ENCODE data around the gene TRAK1. TPM values are rescaled to one million over a fixed set of nuclear protein-coding genes. Genes with fewer than 3 reads are reported as not detected.

TRAK1 gene
- total RNA-seq, 1 donor from 2014 or later, result 53.8 TPM

DNA sequence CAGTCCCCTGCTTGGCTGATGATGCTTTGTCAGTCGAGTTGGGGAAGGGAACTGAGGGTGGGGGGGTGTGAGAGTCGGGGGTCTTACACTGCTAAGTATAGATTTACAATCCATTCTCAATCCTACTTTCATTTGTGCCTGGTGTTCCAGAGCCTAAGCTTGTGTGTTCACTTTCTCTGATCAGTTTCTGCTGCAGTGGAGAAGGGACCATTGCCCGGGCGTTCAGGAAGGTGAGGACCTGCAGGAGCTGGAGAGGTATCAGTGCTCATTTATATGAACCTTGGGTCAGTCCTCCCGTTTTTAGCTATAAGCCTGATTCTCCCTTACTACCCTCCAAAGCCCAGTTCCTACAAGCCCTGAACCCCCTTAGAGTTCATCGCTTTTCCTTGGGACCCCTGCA is 41.0 kb upstream of the TRAK1 start:
- no peak for TF ChIP-seq CTCF (IDR thresholded peaks at IDR 0.05; ENCODE audit: unreplicated experiment)
- no peaks in the 10 kb centered on the region for H3K9me3 Mint-ChIP-seq (ENCODE audit: low read depth)
- H3K4me3 Mint-ChIP-seq (ENCODE audit: low read depth), result no peak overlapping the region
- H3K36me3 Mint-ChIP-seq (ENCODE audit: insufficient read depth), result no peaks in the 10 kb centered on the region
- H3K27me3 Mint-ChIP-seq, result no peaks in the 10 kb centered on the region
- no peak overlapping the region for H3K27ac Mint-ChIP-seq
- peaks cover 27% of the 10 kb centered on the region for H3K4me1 Mint-ChIP-seq (ENCODE audit: low read depth)
- no peak for DNase-seq (ENCODE audit: low spot score, unreplicated experiment)

- peaks cover 24% of the 10 kb centered on the region for H3K4me1 Mint-ChIP-seq (ENCODE audit: low read depth)
- no peak overlapping the region for H3K27ac Mint-ChIP-seq
- no peaks in the 10 kb centered on the region for H3K27me3 Mint-ChIP-seq
- TF ChIP-seq CTCF (IDR thresholded peaks at IDR 0.05; ENCODE audit: unreplicated experiment), result no peak
- H3K9me3 Mint-ChIP-seq (ENCODE audit: low read depth), result no peaks in the 10 kb centered on the region
- DNase-seq (ENCODE audit: low spot score, unreplicated experiment), result no peak
- no peaks in the 10 kb centered on the region for H3K36me3 Mint-ChIP-seq (ENCODE audit: insufficient read depth)
- H3K4me3 Mint-ChIP-seq (ENCODE audit: low read depth), result no peak overlapping the region
Measured at GRCh38 chr3:42051384-42052131, 39.6 kb upstream of the TRAK1 start.

DNA sequence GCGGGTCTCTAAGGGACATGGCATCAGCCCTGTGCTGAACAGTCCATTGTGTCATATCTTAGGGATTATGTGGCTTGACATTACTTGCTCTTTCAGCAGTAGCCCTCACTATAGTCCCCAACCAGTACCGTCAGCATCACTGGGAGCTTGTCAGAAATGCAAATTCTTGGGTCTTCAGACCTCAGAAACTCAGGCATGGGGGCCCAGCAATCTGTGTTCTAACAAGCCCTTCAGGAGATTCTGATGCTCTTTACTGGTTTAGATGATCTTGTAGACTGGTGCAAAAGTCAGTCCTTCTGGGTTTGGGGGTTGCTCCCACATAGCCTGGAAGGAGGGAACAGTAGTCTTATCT is 39.0 kb upstream of the TRAK1 start:
- no peak for DNase-seq (ENCODE audit: low spot score, unreplicated experiment)
- Mint-ChIP-seq H3K27ac (peak overlapping the region; percentile 76), H3K4me3 (ENCODE audit: low read depth) (no peak overlapping the region), H3K4me1 (ENCODE audit: low read depth) (peaks cover 24% of the 10 kb centered on the region), H3K27me3 (no peaks in the 10 kb centered on the region), H3K9me3 (ENCODE audit: low read depth) (no peaks in the 10 kb centered on the region), H3K36me3 (ENCODE audit: insufficient read depth) (no peaks in the 10 kb centered on the region)
- no peak for TF ChIP-seq CTCF (IDR thresholded peaks at IDR 0.05; ENCODE audit: unreplicated experiment)

DNA sequence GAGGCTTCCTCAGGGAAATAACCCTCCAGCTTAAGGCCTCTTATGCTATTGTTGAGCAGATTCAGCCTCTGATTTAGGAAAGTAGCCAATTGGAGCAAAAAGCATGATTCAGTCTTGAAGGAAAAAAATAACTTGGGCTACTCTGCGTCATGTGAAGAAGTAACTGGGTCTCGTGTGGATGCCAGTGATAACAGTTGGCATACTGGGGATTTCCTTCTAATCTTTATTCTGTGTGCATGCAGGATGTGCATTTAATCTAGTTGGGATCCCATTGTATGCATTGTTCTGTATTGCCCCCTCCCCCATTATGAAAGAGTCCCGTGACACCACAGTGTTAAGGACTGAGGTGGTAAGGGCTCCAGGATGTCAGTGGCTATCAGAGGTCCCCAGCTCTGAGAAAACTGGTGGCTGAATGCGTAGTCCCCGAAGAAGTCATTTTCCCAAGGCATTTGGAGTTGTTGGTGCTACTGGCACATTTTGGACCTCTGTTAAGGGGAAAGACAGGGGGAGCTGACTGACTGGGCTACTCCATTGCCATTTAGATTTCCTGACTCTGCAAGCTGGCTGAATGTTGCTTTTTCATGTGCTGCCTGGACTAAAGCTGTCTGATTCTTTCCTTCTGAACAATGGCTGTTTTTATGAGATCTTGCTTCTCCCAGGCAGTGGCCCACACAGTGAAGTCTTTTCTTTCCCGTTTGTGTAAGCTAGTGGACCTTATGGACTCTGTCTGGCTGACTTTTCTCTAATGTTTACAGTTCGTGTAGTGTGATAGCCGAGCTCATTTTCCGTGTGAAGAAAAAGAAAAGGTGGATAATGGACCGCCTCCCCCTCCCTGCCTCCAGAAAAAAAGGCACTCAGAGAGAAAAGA is 38.4 kb upstream of the TRAK1 start:
- no peaks in the 10 kb centered on the region for H3K27me3 Mint-ChIP-seq
- peak overlapping the region; percentile 27 for H3K4me3 Mint-ChIP-seq (ENCODE audit: low read depth)
- H3K9me3 Mint-ChIP-seq (ENCODE audit: low read depth), result no peaks in the 10 kb centered on the region
- no peak for TF ChIP-seq CTCF (IDR thresholded peaks at IDR 0.05; ENCODE audit: unreplicated experiment)
- H3K27ac Mint-ChIP-seq, result peak overlapping the region; percentile 95
- no peaks in the 10 kb centered on the region for H3K36me3 Mint-ChIP-seq (ENCODE audit: insufficient read depth)
- DNase-seq (ENCODE audit: low spot score, unreplicated experiment), result no peak
- H3K4me1 Mint-ChIP-seq (ENCODE audit: low read depth), result peaks cover 29% of the 10 kb centered on the region

DNA sequence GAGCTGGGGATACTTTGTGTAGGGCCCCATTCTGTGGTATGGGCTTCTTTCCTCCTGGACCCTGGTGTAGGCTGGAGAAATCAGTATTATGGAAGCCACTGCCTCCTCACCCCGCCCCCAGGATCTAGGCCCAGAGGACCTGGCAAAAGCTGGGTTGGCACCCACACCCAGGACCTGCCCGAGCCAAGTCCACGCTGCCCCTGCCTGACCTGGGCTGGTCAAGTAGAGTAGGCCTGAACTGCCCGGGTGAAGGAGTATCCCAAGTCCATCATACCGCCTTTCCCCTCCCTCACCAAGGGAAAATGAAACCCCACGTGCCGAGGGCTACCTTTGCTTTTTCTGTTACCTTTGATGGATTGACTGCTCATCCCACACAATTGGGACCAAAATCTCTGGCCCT is 37.7 kb upstream of the TRAK1 start:
- no peak overlapping the region for H3K4me3 Mint-ChIP-seq (ENCODE audit: low read depth)
- TF ChIP-seq CTCF (IDR thresholded peaks at IDR 0.05; ENCODE audit: unreplicated experiment), result no peak

More for the DNA sequence above, 37.7 kb upstream of the TRAK1 start:
- peaks cover 26% of the 10 kb centered on the region for H3K4me1 Mint-ChIP-seq (ENCODE audit: low read depth)
- H3K9me3 Mint-ChIP-seq (ENCODE audit: low read depth), result no peaks in the 10 kb centered on the region
- no peak for DNase-seq (ENCODE audit: low spot score, unreplicated experiment)
- H3K27ac Mint-ChIP-seq, result peak overlapping the region; percentile 90
- H3K27me3 Mint-ChIP-seq, result no peaks in the 10 kb centered on the region
- H3K36me3 Mint-ChIP-seq (ENCODE audit: insufficient read depth), result no peaks in the 10 kb centered on the region
